Measurements from ENCODE around the gene CDK5RAP2. TPM values are rescaled to one million over a fixed set of nuclear protein-coding genes. Genes with fewer than 3 reads are reported as not detected.

The CDK5RAP2 gene
- total and polyA plus RNA-seq, 9 of the 15 experiments (the other 6 are each of a cell fraction or from before 2014, with no cell fraction given): 19.9 to 68.8 (median 42.2) TPM

GRCh38 chr9:120580051-120580896 is at the start of gene CDK5RAP2 (continued):
- TF ChIP-seq TAF1 (IDR thresholded peaks at IDR 0.05; ENCODE audit: control insufficient read depth, extremely low read depth, insufficient read depth, low read length, severe bottlenecking) (peak; percentile 81), GTF2A2 (tag; IDR thresholded peaks at IDR 0.05) (no peak), BDP1 (IDR thresholded peaks at IDR 0.05; ENCODE audit: insufficient read depth, insufficient read length) (no peak), ZFP30 (CRISPR knock-in tag; IDR thresholded peaks at IDR 0.05; ENCODE audit: borderline replicate concordance) (no peak), RBM22 (IDR thresholded peaks at IDR 0.05; ENCODE audit: low read depth, low read length, poor library complexity, severe bottlenecking) (no peak), POLR3A (IDR thresholded peaks at IDR 0.05; ENCODE audit: borderline replicate concordance, extremely low read depth, insufficient read depth, insufficient read length) (no peak), ZNF280A (IDR thresholded peaks at IDR 0.05; ENCODE audit: low read depth, partially characterized antibody) (no peak), PTBP1 (IDR thresholded peaks at IDR 0.05; ENCODE audit: low read depth, low read length) (no peak), ZNF589 (CRISPR knock-in tag; IDR thresholded peaks at IDR 0.05; ENCODE audit: low read depth) (peak; percentile 97), IRF1 (CRISPR knock-in tag; IDR thresholded peaks at IDR 0.05; ENCODE audit: borderline replicate concordance) (no peak), CEBPB (tag; IDR thresholded peaks at IDR 0.05) (no peak), STAT5A (IDR thresholded peaks at IDR 0.05; ENCODE audit: borderline replicate concordance, low read length) (no peak), KLF16 (IDR thresholded peaks at IDR 0.05) (no peak), C11orf30 (IDR thresholded peaks at IDR 0.05; ENCODE audit: low read depth) (peak; percentile 91), PCBP2 (IDR thresholded peaks at IDR 0.05; ENCODE audit: low read depth, low read length, poor library complexity, severe bottlenecking) (no peak), HNRNPLL (IDR thresholded peaks at IDR 0.05; ENCODE audit: low read depth, low read length, poor library complexity, severe bottlenecking) (peak; percentile 55), ZNF444 (CRISPR knock-in tag; IDR thresholded peaks at IDR 0.05) (0 out of 2 replicates have a peak, but pooled peaks have one; percentile 28), SAP30 (IDR thresholded peaks at IDR 0.05; ENCODE audit: borderline replicate concordance, insufficient read depth, low read depth, low read length, poor library complexity, severe bottlenecking) (peak; percentile 96), ZFPM2 (CRISPR knock-in tag; IDR thresholded peaks at IDR 0.05) (no peak), LARP7 (IDR thresholded peaks at IDR 0.05) (no peak), U2AF2 (optimal IDR thresholded peaks at IDR 0.05; ENCODE audit: low read depth, low read length) (no peak), ZNF121 (CRISPR knock-in tag; conservative IDR thresholded peaks at IDR 0.05) (no peak), SRF (CRISPR knock-in tag; IDR thresholded peaks at IDR 0.05) (0 out of 4 replicates have a peak, but pooled peaks of 1 of the 2 experiments have one; percentile 11), ETV6 (IDR thresholded peaks at IDR 0.05; ENCODE audit: borderline replicate concordance in 1 of 2, low read depth in 2 of 2, low read length in 1 of 2) (no peak), ETV6 (CRISPR knock-in tag; IDR thresholded peaks at IDR 0.05; ENCODE audit: borderline replicate concordance) (no peak), EP300 (IDR thresholded peaks at IDR 0.05; ENCODE audit: low read length) (peak; percentile 63), PCBP1 (IDR thresholded peaks at IDR 0.05; ENCODE audit: low read depth, low read length, poor library complexity, severe bottlenecking) (no peak)

All from K562 (cell line).